HG03442 (cell line): ENCODE results near the gene ALKBH1.
"Not testable (repeated sequence)": the region's sequence is repeated elsewhere in the genome, so short reads cannot be mapped to it uniquely, and the experiment has no call there.

Experiments
- ATAC-seq: cut with Tn5 transposase; IDR thresholded peaks from one replicate; pipeline ENCODE4 v1.9.1; 2021; ENCODE audit warnings: mild to moderate bottlenecking, moderate library complexity; ENCODE audit not compliant: unreplicated experiment

The ALKBH1 gene

DNA sequence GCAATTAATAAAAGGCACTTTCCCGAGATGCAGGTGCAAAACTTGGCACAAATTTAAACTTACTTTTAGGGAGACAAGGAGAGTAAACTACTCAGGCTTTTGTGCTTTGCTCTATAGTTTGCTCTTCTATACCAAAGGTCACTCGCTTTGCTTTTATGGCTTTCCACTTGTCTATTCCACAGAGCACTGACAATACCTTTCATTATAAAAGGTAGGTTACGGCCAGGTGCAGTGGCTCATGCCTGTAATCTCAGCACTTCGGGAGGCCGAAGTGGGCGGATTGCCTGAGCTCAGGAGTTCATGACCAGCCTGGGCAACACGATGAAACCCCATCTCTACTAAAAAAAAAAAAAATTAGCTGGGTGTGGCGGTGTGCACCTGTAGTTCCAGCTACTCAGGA is 32.9 kb downstream of the ALKBH1 start:
- ATAC-seq, result no peak

- no peak for ATAC-seq
Measured at GRCh38 chr14:77673193-77673592, 34.6 kb downstream of the ALKBH1 start.

- no peak for ATAC-seq
Measured at GRCh38 chr14:77667331-77667730, 40.5 kb downstream of the ALKBH1 start.

DNA sequence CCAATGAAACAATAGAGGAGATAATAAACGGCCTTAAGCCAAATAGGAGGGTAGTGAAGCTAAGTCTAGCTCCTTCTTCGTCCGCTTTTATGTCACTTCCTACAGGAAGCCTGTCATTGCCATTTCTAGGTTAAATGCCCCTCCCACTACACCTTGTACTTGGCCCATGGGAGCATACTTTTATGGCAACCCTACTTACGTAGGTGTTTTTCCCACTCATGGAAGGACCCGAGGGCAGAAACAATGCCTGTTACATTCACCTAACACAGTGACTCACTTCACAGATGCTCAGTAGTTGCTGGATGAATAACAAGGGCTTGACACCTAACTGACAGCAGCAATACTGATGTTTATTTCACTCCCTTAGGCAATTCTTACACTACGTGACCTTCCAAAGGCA is 44.5 kb downstream of the ALKBH1 start:
- ATAC-seq, result no peak

GRCh38 chr14:77661562-77661961 is 46.3 kb downstream of the ALKBH1 start:
- ATAC-seq, result not testable (repeated sequence)

- ATAC-seq, result no peak
Measured at GRCh38 chr14:77660754-77661153, 47.1 kb downstream of the ALKBH1 start.

DNA sequence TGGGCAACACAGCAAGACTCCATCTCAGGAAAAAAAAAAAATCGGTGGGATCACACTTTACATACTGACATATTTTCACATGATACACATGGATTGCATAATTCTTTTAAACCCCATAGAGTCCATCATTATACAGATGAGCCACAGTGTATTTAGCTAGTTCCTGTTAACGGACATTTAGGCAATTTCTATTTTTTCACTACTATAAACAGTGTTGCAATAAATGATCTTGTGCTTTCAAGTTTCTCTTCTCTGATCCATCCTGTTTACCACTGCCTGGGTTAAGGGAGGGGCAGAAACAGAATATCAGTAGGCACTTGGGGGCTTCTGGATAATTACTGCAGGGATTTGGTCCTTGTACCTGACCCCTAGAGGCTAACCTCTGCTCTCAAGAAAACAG is 48.0 kb downstream of the ALKBH1 start:
- no peak for ATAC-seq

- ATAC-seq, result no peak
Measured at GRCh38 chr14:77657280-77657679, 50.5 kb downstream of the ALKBH1 start.

GRCh38 chr14:77654001-77654441 is 53.8 kb downstream of the ALKBH1 start:
- no peak for ATAC-seq

GRCh38 chr14:77649326-77649725 is 58.5 kb downstream of the ALKBH1 start:
- ATAC-seq, result no peak

DNA sequence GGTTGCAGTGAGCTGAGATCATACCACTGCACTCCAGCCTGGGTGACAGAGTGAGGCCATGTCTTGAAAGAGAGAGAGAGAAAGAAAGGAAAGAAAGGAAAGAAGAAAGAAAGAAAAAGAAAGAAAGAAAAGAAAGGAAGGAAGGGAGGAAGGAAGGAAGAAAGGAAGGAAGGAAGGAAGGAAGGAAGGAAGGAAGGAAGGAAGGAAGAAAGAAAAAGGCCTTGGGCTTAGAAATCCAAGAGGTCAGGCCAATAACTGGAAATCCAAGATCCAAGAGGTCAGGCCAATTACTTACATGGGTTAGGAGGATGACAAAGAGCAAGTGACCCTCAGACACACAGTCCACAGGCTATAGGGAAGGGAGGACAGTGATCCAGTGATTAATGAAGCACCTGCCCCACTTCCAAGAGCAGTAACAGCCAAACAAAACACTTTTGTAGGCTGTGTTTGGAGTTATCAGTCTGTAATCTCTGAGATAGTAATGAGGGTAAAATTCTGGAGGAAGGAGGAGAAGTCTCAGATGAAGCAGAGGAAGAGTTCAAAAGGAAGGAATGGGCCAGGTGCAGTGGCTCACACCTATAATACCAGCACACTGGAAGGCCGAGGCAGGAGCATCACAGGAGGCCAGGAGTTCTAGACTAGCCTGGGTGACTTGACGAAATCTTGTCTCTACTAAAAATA is 59.2 kb downstream of the ALKBH1 start:
- no peak for ATAC-seq

GRCh38 chr14:77647853-77648252 is 60.0 kb downstream of the ALKBH1 start:
- no peak for ATAC-seq

GRCh38 chr14:77646907-77647306 is 60.9 kb downstream of the ALKBH1 start:
- no peak for ATAC-seq

DNA sequence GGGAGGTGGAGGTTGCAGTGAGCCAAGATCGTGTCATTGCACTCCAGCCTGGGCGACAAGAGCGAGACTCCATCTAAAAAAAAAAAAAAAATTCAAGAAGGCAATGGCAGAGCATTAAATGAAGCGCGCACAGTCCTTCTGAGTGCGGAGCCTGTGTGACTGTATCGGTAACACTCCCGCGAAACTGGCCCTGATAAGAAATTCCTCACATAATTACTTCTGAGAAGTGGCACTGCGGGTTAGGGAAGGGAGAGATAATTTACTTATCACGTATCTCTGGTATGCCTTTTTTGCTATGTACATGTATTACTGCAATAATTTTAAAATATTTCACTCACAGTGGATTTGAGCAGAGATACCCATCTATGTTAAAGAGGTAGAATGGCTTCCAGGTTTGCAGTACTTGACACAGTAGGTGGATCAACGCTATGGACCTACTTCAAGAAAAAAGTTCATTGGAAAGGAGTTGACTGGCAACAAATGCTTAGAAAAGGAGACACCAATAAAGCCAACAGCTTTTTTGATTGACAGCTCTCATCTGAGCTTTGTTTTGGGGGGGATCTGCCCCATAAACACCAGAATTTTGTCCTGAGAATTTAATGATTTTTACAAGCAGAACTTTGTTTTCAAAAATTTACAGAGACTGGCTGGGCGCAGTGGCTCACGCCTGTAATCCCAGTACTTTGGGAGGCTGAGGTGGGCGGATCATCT is 62.1 kb downstream of the ALKBH1 start:
- ATAC-seq, result no peak

DNA sequence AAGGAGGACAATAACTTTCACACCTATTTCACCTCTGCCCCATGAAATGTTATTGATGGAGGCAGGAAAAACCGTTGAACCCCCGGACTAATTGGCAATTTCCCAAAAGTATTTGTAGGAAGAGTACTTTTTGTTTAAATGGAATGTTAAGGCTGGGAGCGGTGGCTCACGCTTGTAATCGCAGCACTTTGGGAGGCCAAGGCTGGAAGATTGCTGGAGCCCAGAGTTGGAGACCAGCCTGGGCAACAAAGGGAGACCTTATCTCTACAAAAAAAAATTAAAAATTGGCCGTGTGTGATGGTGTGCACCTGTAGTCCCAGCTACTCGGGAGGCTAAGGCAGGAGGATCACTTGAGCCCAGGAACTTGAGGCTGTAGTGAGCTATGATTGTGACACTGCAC is 65.4 kb downstream of the ALKBH1 start:
- ATAC-seq, result no peak

GRCh38 chr14:77641534-77642341 is 66.1 kb downstream of the ALKBH1 start:
- peak; percentile 71 for ATAC-seq

DNA sequence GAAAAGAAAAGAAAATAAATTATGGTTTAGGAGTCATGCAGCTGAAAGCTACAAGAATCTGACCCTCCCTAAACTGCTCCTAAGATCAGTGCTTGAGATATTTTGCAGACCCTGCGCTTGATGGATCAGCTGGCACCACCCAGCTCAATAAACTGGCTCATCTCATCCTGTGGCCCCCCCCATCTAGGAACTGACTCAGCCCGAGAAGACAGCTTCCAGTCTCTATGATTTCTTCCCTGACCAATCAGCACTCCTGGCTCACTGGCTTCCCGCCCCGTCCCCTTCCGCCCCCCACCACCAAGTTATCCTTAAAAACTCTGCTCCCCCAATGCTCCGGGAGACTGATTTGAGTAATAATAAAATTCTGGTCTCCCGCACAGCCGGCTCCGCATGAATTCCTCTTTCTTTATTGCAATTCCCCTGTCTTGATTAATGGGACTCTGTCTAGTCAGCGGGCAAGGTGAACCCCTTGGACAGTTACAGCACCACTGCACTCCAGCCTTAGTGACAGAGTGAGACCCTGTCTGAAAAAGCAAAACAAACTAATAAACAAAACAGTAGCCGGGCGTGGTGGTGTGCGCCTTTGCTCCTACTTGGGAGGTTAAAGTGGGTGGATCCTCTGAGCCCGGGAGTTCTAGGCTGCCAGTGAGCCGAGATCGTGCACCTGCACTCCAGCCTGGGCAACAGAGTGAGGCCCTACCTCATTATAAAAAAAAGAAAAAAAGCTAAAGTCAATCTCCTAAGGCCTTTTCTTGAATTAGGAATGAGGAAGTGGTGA is 66.9 kb downstream of the ALKBH1 start:
- ATAC-seq, result peak; percentile 23

DNA sequence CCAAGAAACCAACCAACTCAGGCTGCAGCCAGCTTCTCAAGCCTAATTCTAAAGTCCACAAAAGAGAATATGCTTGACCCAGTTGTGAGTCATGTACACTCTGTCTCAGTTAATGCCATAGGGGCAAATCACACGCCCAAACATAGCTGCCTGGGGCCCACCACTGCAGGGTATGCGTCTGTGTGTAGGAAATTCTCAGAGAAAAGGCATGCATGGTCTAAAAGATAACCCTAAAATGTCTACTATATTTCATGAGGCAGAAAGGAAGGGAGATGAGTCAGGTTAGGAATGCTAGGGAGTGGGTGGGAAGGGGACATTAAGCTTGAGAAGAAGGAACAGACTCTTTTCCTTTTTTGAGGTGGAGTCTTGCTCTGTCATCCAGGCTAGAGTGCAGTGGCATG is 69.1 kb downstream of the ALKBH1 start:
- ATAC-seq, result no peak

DNA sequence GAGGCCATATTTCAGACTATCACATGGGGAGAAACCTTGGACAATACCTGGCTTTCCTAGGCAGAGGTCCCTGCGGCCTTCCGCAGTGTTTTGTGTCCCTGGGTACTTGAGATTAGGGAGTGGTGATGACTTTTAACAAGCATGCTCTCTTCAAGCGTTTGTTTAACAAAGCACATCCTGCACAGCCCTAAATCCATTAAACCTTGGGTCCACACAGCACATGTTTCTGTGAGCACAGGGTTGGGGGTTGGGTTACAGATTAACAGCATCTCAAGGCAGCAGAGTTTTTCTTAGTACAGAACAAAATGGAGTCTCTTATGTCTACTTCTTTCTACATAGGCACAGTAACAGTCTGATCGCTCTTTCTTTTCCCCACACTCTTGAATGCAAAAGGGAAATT is 72.0 kb downstream of the ALKBH1 start:
- not testable (repeated sequence) for ATAC-seq

- ATAC-seq, result not testable (repeated sequence)
Measured at GRCh38 chr14:77635466-77635865, 72.4 kb downstream of the ALKBH1 start.

- ATAC-seq, result no peak
Measured at GRCh38 chr14:77630111-77630510, 77.7 kb downstream of the ALKBH1 start.
